Psoas muscle (tissue), 8 donors: ENCODE data around the gene GGCT. TPM values are rescaled to one million over a fixed set of nuclear protein-coding genes. Genes with fewer than 3 reads are reported as not detected.
A peak's percentile ranks its signal among the peaks of the same experiment; 100 is the strongest.

Experiments
- ATAC-seq, 4 donors: fragments of 200-7000 bp; cut with Tn5 transposase; one replicate each; pipeline ENCODE4 v1.9.1; 2020; ENCODE audit warnings: moderate library complexity in 3 of 4, mild to moderate bottlenecking in 2 of 4
- DNase-seq, 2 donors: peaks; one replicate each; pipeline ENCODE4 v3.0.0-alpha.2; 2020
- H3K27ac ChIP-seq: fragments of 200-600 bp; one replicate; pipeline ENCODE4 v1.8.0; 2022
- H3K27me3 ChIP-seq, 3 donors: fragments of 200-600 bp in 1 of 3; one replicate each; pipeline versions ENCODE4 v1.6.1 to v1.8.0; 2013 to 2022; ENCODE audit warnings: low read length in 2 of 3, mild to moderate bottlenecking in 2 of 3, moderate library complexity in 1 of 3; ENCODE audit not compliant: insufficient read depth in 3 of 3
- H3K36me3 ChIP-seq, 2 donors: fragments of 200-600 bp in 1 of 2; one replicate each; pipeline versions ENCODE4 v1.6.1 to v1.8.0; 2013 to 2022; ENCODE audit warnings: low read depth in 1 of 2, mild to moderate bottlenecking in 1 of 2, moderate library complexity in 1 of 2; ENCODE audit not compliant: insufficient read depth in 1 of 2
- H3K4me1 ChIP-seq: fragments of 200-600 bp; one replicate; pipeline ENCODE4 v1.8.0; 2022
- H3K4me3 ChIP-seq: fragments of 200-600 bp; one replicate; pipeline ENCODE4 v1.8.0; 2022; ENCODE audit warnings: mild to moderate bottlenecking
- H3K9me3 ChIP-seq: fragments of 200-600 bp; one replicate; pipeline ENCODE4 v1.8.0; 2022
- WGBS, 3 donors: extraction: QIAGEN DNeasy Blood & Tissue Kit; methylation state at CpG; one replicate each; pipeline versions ENCODE4 v1.1.6 to v1.1.7; 2013; 5-methylcytosine and 5-hydroxymethylcytosine counted together
- intact Hi-C, 2 donors: fragments of 100-400 bp; cut with DNase I; formaldehyde crosslinking; loops; one replicate each; pipeline versions ENCODE4 v1.11.0 to v1.14.2; 2022
- polyA plus RNA-seq, 3 donors: library from polyadenylated mRNA; stranded (reverse); fragments of 200-250 nt; gene quantifications; one replicate each; pipeline ENCODE4 v1.2.3, GENCODE V29; 2013
- total RNA-seq, 4 donors: library from RNA; stranded (reverse); fragmentation: NEBNext Ultra II Directional in 2 of 4; extraction: Animal tissue kit (Norgen Biotek cat#: 25700) in 2 of 4; gene quantifications; one replicate each; pipeline versions ENCODE4 v1.2.1 to v1.2.4, GENCODE V29; 2021 to 2023
- TF ChIP-seq, protein P1 (sequence below): fragments of 200-600 bp; IDR thresholded peaks from one replicate; pipeline ENCODE4 v1.8.0; 2022; ENCODE audit warnings: antibody characterized with exemption
- donor health status: healthy with polysubstance abuse.
- donor health status: DM: no; HTN: no; CAD: no; lungs with moderate emphysema.
- donor health status: Bipolar disorder and iron deficiency.
- donor health status: healthy.
- donor health status: DM: yes; HTN: yes; CAD: no.
- donor health status: DM: no; HTN: no; CAD: no.
- donor health status: DM: no; HTN: no; CAD: no.
- donor health status: DM: yes; HTN: yes; CAD: no.

The GGCT gene
- total and polyA plus RNA-seq, 7 donors: 16.2 to 55.7 (median 20.6) TPM

DNA sequence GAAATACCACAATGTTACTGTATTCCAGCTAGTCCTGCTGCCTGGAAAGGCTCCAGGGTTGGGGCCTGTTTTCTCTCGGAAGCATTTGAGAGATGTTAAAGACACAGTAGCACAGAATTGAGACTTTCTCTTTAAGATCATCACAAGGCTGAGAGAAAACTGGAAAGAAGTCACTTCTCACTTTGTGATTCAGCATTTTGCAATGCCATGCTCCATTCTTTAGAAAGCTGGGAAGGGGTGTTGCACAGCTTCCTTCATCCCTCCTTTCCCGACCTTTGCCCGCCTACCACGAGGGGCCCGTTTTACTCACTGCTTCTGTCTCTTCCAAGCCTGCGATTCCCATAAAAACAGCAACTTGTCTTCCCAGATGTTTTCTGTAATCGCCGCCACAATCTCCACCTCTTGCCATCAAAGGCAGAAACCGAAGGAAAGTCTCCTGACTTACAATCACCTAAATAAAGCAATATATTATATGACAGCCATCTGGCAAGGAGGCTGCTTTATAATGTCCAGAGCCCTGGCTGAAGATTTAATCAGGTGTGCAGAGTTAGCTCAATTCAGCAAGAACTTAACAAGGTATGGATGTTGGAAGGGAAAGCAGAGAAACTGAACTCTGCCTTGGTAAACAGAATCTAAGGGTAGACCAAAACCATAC lies 44.9 kb downstream of the GGCT start:
- no peaks in the 10 kb centered on the region for H3K27me3 ChIP-seq
- TF ChIP-seq, protein P1, sequence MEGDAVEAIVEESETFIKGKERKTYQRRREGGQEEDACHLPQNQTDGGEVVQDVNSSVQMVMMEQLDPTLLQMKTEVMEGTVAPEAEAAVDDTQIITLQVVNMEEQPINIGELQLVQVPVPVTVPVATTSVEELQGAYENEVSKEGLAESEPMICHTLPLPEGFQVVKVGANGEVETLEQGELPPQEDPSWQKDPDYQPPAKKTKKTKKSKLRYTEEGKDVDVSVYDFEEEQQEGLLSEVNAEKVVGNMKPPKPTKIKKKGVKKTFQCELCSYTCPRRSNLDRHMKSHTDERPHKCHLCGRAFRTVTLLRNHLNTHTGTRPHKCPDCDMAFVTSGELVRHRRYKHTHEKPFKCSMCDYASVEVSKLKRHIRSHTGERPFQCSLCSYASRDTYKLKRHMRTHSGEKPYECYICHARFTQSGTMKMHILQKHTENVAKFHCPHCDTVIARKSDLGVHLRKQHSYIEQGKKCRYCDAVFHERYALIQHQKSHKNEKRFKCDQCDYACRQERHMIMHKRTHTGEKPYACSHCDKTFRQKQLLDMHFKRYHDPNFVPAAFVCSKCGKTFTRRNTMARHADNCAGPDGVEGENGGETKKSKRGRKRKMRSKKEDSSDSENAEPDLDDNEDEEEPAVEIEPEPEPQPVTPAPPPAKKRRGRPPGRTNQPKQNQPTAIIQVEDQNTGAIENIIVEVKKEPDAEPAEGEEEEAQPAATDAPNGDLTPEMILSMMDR: no peak
- peaks cover 0 to 24% of the 10 kb centered on the region in 2 donors for H3K36me3 ChIP-seq
- peaks cover 12% of the 10 kb centered on the region for H3K4me1 ChIP-seq
- H3K9me3 ChIP-seq: no peaks in the 10 kb centered on the region
- 42 to 55% (median 44%) methylated on average over 9 of the region's 9 CpGs for WGBS, 3 donors
- no peak overlapping the region for H3K4me3 ChIP-seq
- peak overlapping the region; percentile 41 for H3K27ac ChIP-seq
- DNase-seq (peak in 1 of 2 donors; percentile 71), ATAC-seq (peak; percentile 15 to 65 (median 60))
- intact Hi-C loops: no loop called here

DNA sequence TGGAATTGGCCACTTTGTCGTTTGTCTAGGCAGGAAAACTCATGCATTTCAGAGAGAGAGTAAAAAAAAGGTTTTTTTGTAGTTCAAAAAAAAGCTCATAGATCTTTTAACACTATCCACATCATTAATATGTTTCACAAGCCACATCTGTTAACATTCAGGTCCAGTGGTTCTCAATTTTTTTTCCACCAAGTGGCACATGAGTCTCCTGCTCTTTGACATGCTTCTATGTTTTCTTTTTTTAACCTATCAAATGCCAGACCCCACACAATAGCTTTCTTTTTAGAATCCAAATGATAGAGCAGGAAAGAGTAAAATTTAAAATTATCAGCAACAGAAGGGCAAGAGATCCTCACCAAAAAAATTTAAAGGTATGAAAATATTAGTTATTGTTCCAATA lies 46.3 kb downstream of the GGCT start:
- H3K9me3 ChIP-seq: no peaks in the 10 kb centered on the region
- no peak for DNase-seq
- H3K27ac ChIP-seq: no peak overlapping the region
- H3K27me3 ChIP-seq: no peaks in the 10 kb centered on the region
- intact Hi-C loops: no loop called here
- 41 to 59% (median 45%) methylated on average over 1 of the region's 1 CpG for WGBS, 3 donors
- H3K4me3 ChIP-seq: no peak overlapping the region
- TF ChIP-seq, protein P1: no peak
- H3K4me1 ChIP-seq: peaks cover 7% of the 10 kb centered on the region
- peaks cover 0 to 31% of the 10 kb centered on the region in 2 donors for H3K36me3 ChIP-seq
- ATAC-seq: no peak

DNA sequence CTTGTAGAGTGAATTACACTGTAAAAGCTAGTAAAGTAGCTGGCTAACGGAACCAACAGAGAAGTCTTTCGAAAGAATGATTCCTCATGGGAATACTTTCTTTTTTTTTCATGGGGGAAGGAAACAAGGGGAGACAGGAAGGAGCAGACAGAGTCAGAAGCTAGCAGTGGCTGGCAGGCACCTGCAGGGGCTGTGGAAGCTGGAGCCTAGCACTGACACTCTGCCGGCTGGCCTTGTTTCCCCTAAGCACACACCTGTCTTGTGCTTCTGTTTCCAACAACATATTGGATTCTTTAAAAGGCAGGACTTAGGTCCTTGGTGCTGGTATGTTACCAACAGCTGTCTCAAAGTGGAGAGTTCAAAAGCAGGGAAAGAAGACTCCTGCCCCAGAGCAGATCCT lies 50.7 kb downstream of the GGCT start:
- no peak overlapping the region for H3K4me3 ChIP-seq
- H3K27me3 ChIP-seq: no peaks in the 10 kb centered on the region
- H3K4me1 ChIP-seq: peaks cover 6% of the 10 kb centered on the region
- DNase-seq (no peak), ATAC-seq (peak in 3 of 4 donors; percentile 46 to 58 (median 56))
- H3K9me3 ChIP-seq: no peaks in the 10 kb centered on the region
- peaks cover 0 to 70% of the 10 kb centered on the region in 2 donors for H3K36me3 ChIP-seq
- WGBS, 3 donors: 30 to 35% (median 33%) methylated on average over 3 of the region's 3 CpGs
- intact Hi-C loops: no loop called here
- H3K27ac ChIP-seq: no peak overlapping the region
- TF ChIP-seq, protein P1: no peak

DNA sequence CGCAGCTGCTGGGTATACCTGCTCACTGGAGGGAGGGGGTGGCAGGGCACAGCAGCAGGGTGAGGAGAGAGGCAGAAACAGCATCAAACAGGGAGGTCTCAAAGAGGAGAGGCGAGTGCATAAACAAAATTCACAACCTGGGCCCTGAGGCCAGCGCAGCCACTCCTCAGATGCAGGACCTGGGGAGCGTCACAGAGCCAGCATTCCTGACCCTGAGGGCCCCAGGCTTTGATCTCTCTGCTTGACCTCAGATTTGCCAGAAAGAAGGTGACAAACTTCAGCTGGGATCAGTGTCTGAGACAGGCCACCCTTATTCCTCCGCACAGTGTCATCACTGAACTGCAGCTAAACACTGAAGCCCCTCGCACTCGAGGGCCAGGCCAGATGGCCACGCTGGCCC lies 51.6 kb downstream of the GGCT start:
- H3K27ac ChIP-seq: no peak overlapping the region
- TF ChIP-seq, protein P1: no peak
- no peak for DNase-seq
- peaks cover 0 to 74% of the 10 kb centered on the region in 2 donors for H3K36me3 ChIP-seq
- WGBS, 3 donors: 92 to 95% (median 95%) methylated on average over 8 of the region's 8 CpGs
- no peak for ATAC-seq
- peaks cover 6% of the 10 kb centered on the region for H3K4me1 ChIP-seq
- no peaks in the 10 kb centered on the region for H3K9me3 ChIP-seq
- H3K27me3 ChIP-seq: no peaks in the 10 kb centered on the region
- H3K4me3 ChIP-seq: no peak overlapping the region
- intact Hi-C loops: no loop called here
